Tibial nerve (tissue), 3 donors: ENCODE results near the gene SLC38A1.

Source experiments
- CTCF ChIP-seq, 5 experiments: fragments of 200-600 bp in 3 of 5; fragments of 450-650 bp in 2 of 5; sonication (generic) in 3 of 5; IDR thresholded peaks; one replicate each; pipeline ENCODE4 v1.5.1; 2016 to 2019; ENCODE audit warnings: antibody characterized with exemption in 5 of 5, mild to moderate bottlenecking in 3 of 5, moderate library complexity in 2 of 5
- POLR2A ChIP-seq, 2 donors: fragments of 450-650 bp; IDR thresholded peaks; one replicate each; pipeline ENCODE4 v1.6.1; 2017; ENCODE audit warnings: antibody characterized with exemption in 2 of 2, mild to moderate bottlenecking in 2 of 2, moderate library complexity in 2 of 2

- TF ChIP-seq CTCF (IDR thresholded peaks at IDR 0.05): no peak
- no peak for TF ChIP-seq POLR2A (IDR thresholded peaks at IDR 0.05)
Observed at GRCh38 chr12:46136249-46136648, 132.6 kb downstream of the SLC38A1 start.
